Thoracic aorta (tissue), 2 donors: ENCODE measurements around the gene HOXD4. TPM values are rescaled to one million over a fixed set of nuclear protein-coding genes. Genes with fewer than 3 reads are reported as not detected.

Source experiments
- ATAC-seq: fragments of 150-250 bp; one replicate; pipeline ENCODE4 v1.8.0; 2017; ENCODE audit warnings: low read depth; ENCODE audit not compliant: insufficient number of reproducible peaks, low FRiP score
- DNase-seq: peaks from one replicate; pipeline ENCODE4 v3.0.0-alpha.2; 2020; ENCODE audit warnings: low spot score
- H3K27ac ChIP-seq, 2 donors: fragments of 200-600 bp; sonication (generic); 1 replicate in 1 of 2; 2 replicates in 1 of 2; pipeline ENCODE4 v1.5.1; 2016; ENCODE audit warnings: mild to moderate bottlenecking in 2 of 2, moderate library complexity in 2 of 2
- H3K27me3 ChIP-seq: fragments of 200-600 bp; sonication (generic); replicated peaks from 2 replicates; pipeline ENCODE4 v1.6.0; 2016; ENCODE audit warnings: mild to moderate bottlenecking; ENCODE audit not compliant: insufficient read depth
- H3K36me3 ChIP-seq: fragments of 200-600 bp; sonication (generic); one replicate; pipeline ENCODE4 v1.5.1; 2016
- H3K4me1 ChIP-seq, 2 donors: fragments of 200-600 bp; sonication (generic); 1 replicate in 1 of 2; 2 replicates in 1 of 2; pipeline versions ENCODE4 v1.5.1 to v1.6.0; 2016; ENCODE audit warnings: low read depth in 2 of 2, mild to moderate bottlenecking in 1 of 2; ENCODE audit not compliant: control insufficient read depth in 1 of 2
- H3K4me3 ChIP-seq: fragments of 200-600 bp; sonication (generic); 2 replicates; pipeline ENCODE4 v1.5.1; 2016; ENCODE audit warnings: mild to moderate bottlenecking
- H3K9me3 ChIP-seq: fragments of 200-600 bp; sonication (generic); 2 replicates; pipeline ENCODE4 v1.5.1; 2016
- CTCF ChIP-seq: fragments of 200-600 bp; sonication (generic); IDR thresholded peaks from one replicate; pipeline ENCODE4 v1.5.1; 2019; ENCODE audit warnings: antibody characterized with exemption
- total RNA-seq, 2 donors: library from RNA; depleted of rRNA; stranded (reverse); fragments of >200 nt; gene quantifications; one replicate each; pipeline versions ENCODE4 v1.1.0 to v1.2.3, GENCODE V29; 2016

The HOXD4 gene
- total RNA-seq, 2 donors from 2014 or later: 4.8 to 9.3 TPM

DNA sequence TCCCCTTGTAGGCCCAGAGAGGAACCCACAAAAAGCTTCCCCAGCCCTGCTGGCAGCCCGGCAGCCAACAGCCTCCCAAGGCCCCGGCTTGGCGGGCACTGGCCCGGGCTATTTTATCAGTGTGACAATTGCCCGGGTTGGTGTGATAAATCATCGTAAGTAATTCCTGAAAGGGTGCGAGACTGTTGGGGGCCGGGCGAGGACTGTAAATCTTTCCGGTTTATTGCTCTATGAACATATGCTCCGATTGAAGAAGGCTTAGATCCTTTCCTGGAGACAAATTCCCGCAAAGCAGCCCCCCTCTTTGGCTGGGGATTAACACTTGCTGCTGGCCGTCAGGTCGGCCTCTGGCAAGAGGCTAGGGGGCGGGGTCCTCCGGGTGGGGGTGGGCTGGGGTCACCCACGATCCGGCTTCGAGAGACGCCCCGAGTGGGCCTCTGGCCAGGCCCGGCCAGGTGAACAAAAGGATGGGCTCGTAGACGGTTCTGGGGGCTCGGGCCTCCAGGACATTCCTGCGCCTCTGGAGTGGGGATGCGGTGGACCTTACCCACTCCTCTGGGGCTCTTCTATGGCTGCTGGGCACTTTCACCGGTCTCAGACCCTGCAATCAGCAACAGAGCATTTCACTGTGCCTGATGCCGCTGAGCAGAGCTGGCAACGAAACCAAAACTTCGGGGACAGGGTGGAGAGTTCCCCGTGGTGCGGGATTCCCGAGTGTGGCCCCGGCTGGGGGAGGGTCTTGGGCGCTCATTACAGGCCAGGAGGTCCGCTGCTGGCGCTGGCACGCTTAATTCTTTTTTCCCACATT lies 7.7 kb downstream of the HOXD4 start:
- no peak for TF ChIP-seq CTCF
- H3K27ac ChIP-seq: no peak overlapping the region
- H3K4me1 ChIP-seq: peaks cover 3 to 30% of the 10 kb centered on the region in 2 donors
- ATAC-seq: no peak
- no peaks in the 10 kb centered on the region for H3K9me3 ChIP-seq
- H3K36me3 ChIP-seq: peaks cover 4% of the 10 kb centered on the region
- peak overlapping the region; percentile 44 for H3K4me3 ChIP-seq
- no peaks in the 10 kb centered on the region for H3K27me3 ChIP-seq
- DNase-seq: no peak

GRCh38 chr2:176159663-176160250 lies 8.4 kb downstream of the HOXD4 start:
- DNase-seq (no peak), ATAC-seq (no peak)
- H3K27ac ChIP-seq: no peak overlapping the region
- peaks cover 3 to 30% of the 10 kb centered on the region in 2 donors for H3K4me1 ChIP-seq
- peaks cover 2% of the 10 kb centered on the region for H3K36me3 ChIP-seq
- peak overlapping the region; percentile 44 for H3K4me3 ChIP-seq
- H3K27me3 ChIP-seq: no peaks in the 10 kb centered on the region
- no peaks in the 10 kb centered on the region for H3K9me3 ChIP-seq
- TF ChIP-seq CTCF: no peak

DNA sequence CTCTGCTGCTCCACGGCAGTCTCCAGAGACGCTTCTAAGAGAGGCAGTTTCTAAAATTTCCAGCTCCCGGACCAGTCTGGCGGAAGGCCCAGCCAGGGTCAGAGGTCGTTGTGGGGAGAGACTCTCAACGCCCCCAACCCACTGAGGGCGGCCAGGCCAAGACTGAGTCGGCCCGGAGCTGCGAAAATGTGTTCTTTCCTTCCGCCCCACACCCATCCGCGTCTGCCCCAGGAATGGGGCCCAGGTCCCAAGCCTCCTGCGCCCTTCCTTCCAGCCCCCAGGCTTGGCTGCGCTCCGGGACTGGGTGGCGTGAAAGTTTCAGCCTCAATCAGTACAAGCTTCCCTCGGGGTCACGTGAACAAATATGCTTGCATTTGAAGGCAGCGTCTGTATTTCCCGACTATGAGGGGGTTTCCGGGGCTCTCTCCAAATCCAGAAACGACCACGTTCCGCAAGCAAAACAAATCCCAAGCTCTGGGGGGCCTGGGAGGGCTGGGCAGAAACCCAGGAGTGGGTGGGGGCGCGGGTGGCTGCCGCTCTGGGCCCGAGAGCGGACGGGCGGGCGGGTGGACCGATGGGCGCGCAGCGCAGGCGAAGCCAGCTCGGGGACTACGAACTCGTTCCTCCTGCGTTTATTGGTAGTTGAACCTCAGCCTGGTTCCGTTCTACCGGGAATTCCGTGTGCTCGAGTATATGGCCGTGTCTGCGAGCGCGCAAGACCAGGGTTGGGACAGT lies 9.1 kb downstream of the HOXD4 start:
- H3K36me3 ChIP-seq: no peaks in the 10 kb centered on the region
- ATAC-seq: no peak
- peaks cover 3 to 30% of the 10 kb centered on the region in 2 donors for H3K4me1 ChIP-seq
- H3K9me3 ChIP-seq: no peaks in the 10 kb centered on the region
- DNase-seq: no peak
- no peak overlapping the region for H3K27ac ChIP-seq
- H3K4me3 ChIP-seq: peak overlapping the region; percentile 44
- no peaks in the 10 kb centered on the region for H3K27me3 ChIP-seq
- TF ChIP-seq CTCF: no peak

DNA sequence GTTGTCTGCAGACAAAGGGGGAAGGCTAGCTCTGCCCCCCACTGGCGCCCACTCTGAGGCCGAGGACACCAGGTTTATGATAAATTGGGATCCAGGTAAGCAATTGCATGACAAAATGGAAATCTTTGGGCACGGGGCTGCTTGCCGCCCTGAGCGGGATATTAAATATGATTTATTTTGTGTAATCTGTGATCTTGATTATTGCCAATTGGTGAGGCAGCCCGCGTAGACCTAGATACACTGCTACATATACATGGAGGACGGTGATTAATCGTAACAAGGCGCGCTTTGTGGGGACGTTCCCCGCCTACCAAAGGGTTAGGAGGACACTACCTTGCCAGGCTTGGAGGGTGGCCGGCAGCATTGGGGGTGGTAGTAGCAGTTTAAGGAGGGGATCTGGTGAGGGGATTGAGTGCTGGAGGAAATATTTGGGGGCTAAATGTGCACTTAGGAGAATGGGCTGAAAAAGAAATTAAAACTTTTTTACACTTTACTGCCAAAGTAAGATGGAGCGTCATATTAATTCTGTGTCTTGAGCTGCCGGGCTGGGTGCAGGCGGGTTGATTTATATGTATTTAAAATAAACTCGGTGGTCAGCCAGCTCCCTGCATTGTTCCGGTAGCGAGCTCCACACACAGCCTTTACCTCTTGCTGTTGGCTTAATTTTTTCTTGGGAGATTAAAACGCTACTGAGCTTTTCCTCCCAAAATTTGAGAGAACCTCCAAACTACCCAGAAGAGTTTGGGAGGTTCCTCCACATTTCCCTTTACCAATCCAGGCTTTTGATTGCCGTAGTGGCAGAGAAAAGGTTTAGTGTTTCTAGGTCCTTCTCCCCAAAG lies 9.9 kb downstream of the HOXD4 start:
- Histone ChIP-seq H3K4me1 (peaks cover 3 to 30% of the 10 kb centered on the region in 2 donors), H3K27ac (no peak overlapping the region), H3K4me3 (peak overlapping the region; percentile 44), H3K36me3 (no peaks in the 10 kb centered on the region), H3K9me3 (no peaks in the 10 kb centered on the region), H3K27me3 (no peaks in the 10 kb centered on the region)
- TF ChIP-seq CTCF: no peak
- DNase-seq (no peak), ATAC-seq (no peak)
